Measurements from ENCODE around the gene SAG. TPM values are rescaled to one million over a fixed set of nuclear protein-coding genes. Genes with fewer than 3 reads are reported as not detected.
A peak's percentile ranks its signal among the peaks of the same experiment; 100 is the strongest.

The SAG gene
- total RNA-seq, 1 experiment from 2014 or later = not detected

- in situ Hi-C loops (cut with HindIII; ENCODE audit: low sequenced_read_pairs) = no loop called here
- no peak for DNase-seq (ENCODE audit: low spot score)
Observed at GRCh38 chr2:233350708-233351107, 43.1 kb downstream of the SAG start.

GRCh38 chr2:233351423-233351822, 43.8 kb downstream of the SAG start:
- DNase-seq (ENCODE audit: low spot score) = no peak
- in situ Hi-C loops (cut with HindIII; ENCODE audit: low sequenced_read_pairs) = no loop called here

DNA sequence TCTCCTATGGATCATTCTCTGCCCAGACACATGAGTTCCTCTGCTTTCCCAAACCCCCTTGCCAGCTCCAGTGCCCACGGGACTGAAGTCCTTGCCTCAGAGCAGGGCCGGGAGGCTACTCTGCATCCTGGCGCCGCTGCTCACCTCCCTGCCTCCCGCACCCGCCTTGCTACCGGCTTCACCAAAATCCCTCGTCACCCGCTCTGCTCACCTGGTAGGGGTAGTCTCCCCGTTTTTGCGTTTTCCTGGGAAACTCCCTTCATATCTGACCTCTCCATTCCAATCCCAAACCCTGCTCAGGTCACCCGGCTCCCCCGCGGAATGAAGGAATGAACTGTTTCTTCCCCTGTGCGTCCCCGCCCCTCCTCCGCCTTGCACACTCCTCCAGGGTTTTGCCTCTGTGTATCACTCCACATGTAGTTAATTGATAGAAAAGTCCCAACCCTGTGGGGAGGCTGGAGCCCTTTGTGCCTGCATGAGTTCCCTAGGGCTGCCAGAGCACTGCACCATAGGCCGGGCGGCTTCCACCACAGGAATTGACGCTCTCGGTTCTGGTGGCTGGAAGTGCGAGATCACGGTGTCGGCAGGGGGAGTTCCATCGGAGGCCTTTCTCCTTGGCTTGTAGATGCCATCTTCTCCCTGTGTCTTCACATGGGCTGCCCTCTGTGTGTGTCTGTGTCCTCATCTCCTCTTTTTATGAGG, 44.7 kb downstream of the SAG start:
- DNase-seq (ENCODE audit: low spot score) = no peak
- in situ Hi-C loops (cut with HindIII; ENCODE audit: low sequenced_read_pairs) = no loop called here

GRCh38 chr2:233353101-233353768, 45.6 kb downstream of the SAG start:
- no peak for DNase-seq (ENCODE audit: low spot score)
- in situ Hi-C loops (cut with HindIII; ENCODE audit: low sequenced_read_pairs) = no loop called here

DNA sequence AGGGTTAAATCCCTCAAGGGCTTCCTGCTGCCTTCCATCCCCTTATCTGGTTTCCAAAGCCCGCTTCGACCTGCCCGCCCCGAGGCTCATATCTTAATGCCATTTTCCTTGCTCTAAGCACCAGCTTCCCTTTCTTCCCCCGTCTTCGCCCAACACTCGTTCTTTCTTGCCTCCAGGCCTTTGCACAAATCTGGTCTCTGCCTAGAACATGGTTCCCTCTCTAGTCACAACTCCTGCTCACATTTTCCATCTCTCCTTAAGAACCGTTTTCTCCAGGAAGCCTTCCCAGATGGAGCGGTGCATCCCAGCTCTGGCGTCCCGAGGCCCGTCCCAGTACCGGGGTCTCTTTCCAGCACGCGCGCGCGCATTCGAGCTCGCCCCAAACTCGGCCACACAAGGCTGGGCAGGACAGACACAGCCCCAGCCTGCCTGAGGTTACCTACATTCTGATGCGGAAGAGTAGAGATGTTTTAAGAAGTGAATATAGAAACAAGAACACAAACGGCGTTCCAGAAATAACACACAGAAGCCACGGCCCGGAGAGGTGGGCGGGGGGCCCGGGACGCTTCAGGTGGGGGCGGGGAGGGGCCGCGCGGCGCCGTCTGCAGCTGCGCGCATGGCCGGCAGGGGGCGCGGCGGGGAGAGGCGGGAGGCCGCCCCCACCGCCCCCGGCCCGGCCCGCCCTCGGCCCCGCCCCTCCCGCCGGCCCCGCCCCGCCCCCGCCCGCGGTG, 46.3 kb downstream of the SAG start, which contains the start of gene DGKD:
Gene DGKD (plus strand): TSS at position 726 of the 731 bp plus-strand sequence. CDS start 25 bp downstream, outside the sequence.
- in situ Hi-C loops (cut with HindIII; ENCODE audit: low sequenced_read_pairs) = no loop called here
- DNase-seq (ENCODE audit: low spot score) = peak; percentile 65

- no peak for DNase-seq (ENCODE audit: low spot score)
- in situ Hi-C loops (cut with HindIII; ENCODE audit: low sequenced_read_pairs) = no loop called here
Observed at GRCh38 chr2:233354500-233354924, 46.9 kb downstream of the SAG start.

- DNase-seq (ENCODE audit: low spot score) = peak; percentile 89
- in situ Hi-C loops (cut with HindIII; ENCODE audit: low sequenced_read_pairs) = no loop called here
Observed at GRCh38 chr2:233354971-233355574, 47.5 kb downstream of the SAG start.

DNA sequence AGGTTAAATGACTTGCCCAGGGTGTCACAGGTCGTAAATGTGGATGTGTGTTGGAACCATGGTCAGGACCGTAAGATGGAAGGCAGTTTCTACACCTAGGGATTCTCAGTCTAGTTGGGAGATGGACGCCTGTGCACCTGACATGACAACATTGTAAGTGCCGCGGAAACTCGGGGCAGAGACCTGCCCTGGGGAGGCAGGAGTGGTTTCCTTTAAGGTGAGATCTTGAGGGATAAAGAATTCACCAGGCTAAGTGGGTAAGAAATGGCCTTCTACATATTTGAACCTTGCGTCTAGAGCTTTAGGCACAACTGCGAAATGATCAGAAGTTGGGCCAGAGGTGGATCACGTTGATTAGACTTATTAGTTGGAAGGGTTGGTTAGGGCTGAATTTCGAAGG, 48.3 kb downstream of the SAG start:
- no peak for DNase-seq (ENCODE audit: low spot score)
- in situ Hi-C loops (cut with HindIII; ENCODE audit: low sequenced_read_pairs) = no loop called here

DNA sequence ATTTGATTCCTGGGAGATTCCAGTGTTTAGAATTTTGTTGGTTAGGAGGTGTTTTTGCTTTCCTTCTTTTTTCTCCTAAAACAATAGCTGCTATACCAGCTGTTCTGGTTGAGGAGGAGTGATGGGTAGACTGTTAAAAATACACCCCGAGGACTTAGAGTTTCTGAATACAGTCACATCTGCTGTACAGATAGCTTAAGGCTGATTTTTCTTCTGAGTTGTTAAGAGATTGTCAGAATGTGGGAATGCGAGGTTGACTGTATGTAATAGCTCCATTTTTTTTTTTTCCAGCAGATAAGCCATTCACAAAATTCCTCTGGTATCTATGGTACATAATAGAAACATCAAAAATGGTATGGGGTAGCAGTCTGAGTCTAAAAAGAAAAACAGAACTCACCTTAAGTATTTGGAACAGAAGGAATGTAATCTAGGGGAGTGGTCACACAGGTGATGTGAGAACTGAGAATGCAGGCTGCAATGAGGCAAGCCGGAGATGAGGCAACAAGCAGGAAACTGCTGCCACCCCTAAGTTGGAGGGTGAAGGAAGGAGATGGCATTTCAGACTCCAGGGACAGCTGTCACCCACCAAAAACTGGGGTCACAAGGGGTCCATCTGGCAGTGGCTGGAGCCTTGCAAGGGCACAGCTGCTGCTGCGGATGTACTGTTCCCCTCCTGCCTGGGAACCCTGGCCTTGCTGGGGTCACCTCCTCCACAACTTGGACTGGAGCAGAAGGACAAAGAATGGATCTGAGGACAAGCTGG, 49.1 kb downstream of the SAG start:
- peak; percentile 50 for DNase-seq (ENCODE audit: low spot score)
- in situ Hi-C loops (cut with HindIII; ENCODE audit: low sequenced_read_pairs) = no loop called here

DNA sequence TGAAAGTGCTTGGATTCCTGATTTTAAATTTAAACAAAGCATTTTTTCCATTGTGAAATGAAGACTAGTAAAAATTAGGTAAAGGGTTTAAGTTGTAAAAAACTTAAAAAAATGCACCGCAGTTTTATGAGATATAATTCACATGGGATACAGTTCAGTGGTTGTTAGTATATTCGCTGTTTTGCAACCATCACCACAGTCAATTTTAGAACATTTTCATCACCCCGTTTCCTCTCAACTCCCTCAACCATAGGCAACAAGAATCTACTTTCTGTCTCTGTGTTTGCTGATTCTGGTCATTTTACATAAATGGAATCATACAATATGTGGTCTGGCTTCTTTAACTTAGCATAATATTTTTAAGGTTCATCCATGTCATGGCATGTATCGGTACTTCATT, 50.7 kb downstream of the SAG start:
- DNase-seq (ENCODE audit: low spot score) = peak; percentile 33
- in situ Hi-C loops (cut with HindIII; ENCODE audit: low sequenced_read_pairs) = no loop called here

- in situ Hi-C loops (cut with HindIII; ENCODE audit: low sequenced_read_pairs) = no loop called here
Observed at GRCh38 chr2:233358947-233359346, 51.3 kb downstream of the SAG start.

GRCh38 chr2:233359823-233360222, 52.2 kb downstream of the SAG start:
- in situ Hi-C loops (cut with HindIII; ENCODE audit: low sequenced_read_pairs) = no loop called here
- DNase-seq (ENCODE audit: low spot score) = peak; percentile 78

More at GRCh38 chr2:233358947-233359346, 51.3 kb downstream of the SAG start:
- DNase-seq (ENCODE audit: low spot score) = no peak

DNA sequence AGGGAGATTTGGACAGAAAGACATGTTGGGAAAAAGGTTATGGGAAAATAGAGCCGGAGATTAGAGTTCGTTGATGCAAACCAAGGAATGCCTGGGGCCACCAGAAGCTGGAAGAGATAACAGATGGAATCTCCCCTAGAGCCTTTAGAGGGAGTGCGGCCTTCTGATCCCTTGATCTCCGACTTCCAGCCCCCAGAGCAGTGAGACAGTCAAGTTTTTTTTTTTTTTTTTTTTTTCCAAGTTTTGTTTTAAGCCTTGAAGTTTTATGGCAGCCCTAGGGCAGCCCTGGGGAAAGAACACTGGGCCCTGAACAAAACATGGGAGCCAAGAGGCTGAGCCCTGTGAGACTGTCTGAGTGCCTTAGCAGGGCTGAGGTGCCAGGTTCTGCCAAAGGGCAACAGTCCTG, 53.2 kb downstream of the SAG start:
- in situ Hi-C loops (cut with HindIII; ENCODE audit: low sequenced_read_pairs) = no loop called here
- peak; percentile 60 for DNase-seq (ENCODE audit: low spot score)

GRCh38 chr2:233361297-233361696, 53.7 kb downstream of the SAG start:
- DNase-seq (ENCODE audit: low spot score) = peak; percentile 41
- in situ Hi-C loops (cut with HindIII; ENCODE audit: low sequenced_read_pairs) = no loop called here

DNA sequence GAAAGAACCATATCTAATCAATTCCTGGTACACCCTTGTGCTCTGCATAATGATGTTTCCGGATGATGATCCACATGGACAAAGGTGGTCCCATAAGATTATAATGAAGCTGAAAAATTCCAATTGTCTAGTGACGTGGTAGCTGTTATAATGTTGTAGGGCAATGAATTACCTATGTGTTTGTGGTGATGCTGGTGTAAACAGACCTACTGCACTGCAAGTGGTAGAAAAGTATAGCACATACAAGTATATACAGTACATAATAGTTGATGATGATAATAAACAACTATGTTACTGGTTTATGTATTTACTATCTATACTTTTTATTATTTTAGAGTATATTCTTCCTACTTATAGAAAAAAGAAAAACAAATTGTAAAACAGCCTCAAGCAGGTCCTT, 55.1 kb downstream of the SAG start:
- DNase-seq (ENCODE audit: low spot score) = no peak
- in situ Hi-C loops (cut with HindIII; ENCODE audit: low sequenced_read_pairs) = no loop called here

DNA sequence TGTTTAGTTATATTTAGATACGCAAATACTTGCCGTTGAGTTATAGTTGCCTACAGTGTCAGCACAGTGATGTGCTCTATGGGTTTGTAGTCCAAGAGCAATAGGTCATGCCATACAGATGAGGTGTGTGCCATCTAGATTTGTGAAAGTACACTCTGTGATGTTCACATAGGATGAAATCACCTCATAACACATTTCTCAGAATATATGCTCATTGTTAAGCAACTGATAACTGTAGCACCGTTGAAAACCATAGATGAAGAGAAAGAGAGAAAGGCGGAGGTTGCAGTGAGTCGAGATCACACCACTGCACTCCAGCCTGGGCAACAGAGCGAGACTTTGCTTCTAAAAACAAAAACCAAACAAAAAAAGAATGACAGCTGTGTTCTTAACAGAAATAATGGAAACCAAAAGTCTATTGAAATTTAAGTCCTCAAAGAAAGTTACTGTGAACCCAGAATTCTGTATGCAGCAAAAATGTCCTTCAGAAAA, 56.2 kb downstream of the SAG start:
- in situ Hi-C loops (cut with HindIII; ENCODE audit: low sequenced_read_pairs) = no loop called here
- no peak for DNase-seq (ENCODE audit: low spot score)

DNA sequence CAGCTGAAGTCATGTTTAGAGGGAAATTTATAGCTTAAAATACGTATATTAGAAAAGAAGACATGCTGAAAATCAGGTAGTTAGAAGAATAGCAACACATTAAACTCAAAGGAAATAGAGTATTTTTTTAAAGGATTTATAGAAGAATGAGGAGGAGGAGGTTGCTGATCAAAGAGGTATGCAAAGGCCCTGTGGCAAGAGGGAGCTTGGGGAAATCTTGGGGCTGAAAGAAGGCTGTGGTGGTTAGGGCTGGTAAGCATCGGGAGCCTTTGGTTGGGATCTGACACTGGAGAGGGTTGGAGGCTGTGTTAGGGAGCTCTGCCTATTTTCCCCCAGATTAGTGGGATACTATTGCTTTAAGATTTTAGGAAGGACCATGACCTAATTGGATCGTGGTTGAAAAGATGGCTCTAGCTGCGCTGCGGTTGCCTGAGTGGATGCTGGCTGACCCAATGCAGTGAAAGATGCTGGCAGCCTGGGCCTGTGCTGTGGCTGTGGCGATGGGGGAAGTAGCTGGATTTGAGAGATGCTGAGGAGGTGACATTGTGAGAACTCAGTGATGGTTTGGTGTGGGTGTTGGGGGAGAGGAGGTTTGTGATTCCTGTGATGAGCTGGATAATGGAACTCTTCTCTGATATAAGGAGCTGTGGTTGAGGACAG, 58.4 kb downstream of the SAG start:
- in situ Hi-C loops (cut with HindIII; ENCODE audit: low sequenced_read_pairs) = no loop called here
- peak; percentile 85 for DNase-seq (ENCODE audit: low spot score)

- in situ Hi-C loops (cut with HindIII; ENCODE audit: low sequenced_read_pairs) = no loop called here
- DNase-seq (ENCODE audit: low spot score) = no peak
Observed at GRCh38 chr2:233367586-233367985, 60.0 kb downstream of the SAG start.

All from G401 (cell line).